LNCaP clone FGC (cell line): Measurements from ENCODE around the gene POLRMT.

ENCODE experiments used
- DNase-seq: peaks from one replicate; pipeline ENCODE4 v3.0.0-alpha.2; 2011; ENCODE audit warnings: low read depth
- H3K4me3 ChIP-seq: 2 replicates; pipeline ENCODE4 v1.5.1; 2011; ENCODE audit warnings: mild to moderate bottlenecking, low read depth, low read length, control low read depth
- TF ChIP-seq, protein P1 (sequence below): IDR thresholded peaks from 2 replicates; pipeline ENCODE4 v1.5.1; 2012; ENCODE audit warnings: mild to moderate bottlenecking; ENCODE audit not compliant: control insufficient read depth, insufficient read depth; ENCODE audit errors: extremely low read depth

Gene POLRMT

DNA sequence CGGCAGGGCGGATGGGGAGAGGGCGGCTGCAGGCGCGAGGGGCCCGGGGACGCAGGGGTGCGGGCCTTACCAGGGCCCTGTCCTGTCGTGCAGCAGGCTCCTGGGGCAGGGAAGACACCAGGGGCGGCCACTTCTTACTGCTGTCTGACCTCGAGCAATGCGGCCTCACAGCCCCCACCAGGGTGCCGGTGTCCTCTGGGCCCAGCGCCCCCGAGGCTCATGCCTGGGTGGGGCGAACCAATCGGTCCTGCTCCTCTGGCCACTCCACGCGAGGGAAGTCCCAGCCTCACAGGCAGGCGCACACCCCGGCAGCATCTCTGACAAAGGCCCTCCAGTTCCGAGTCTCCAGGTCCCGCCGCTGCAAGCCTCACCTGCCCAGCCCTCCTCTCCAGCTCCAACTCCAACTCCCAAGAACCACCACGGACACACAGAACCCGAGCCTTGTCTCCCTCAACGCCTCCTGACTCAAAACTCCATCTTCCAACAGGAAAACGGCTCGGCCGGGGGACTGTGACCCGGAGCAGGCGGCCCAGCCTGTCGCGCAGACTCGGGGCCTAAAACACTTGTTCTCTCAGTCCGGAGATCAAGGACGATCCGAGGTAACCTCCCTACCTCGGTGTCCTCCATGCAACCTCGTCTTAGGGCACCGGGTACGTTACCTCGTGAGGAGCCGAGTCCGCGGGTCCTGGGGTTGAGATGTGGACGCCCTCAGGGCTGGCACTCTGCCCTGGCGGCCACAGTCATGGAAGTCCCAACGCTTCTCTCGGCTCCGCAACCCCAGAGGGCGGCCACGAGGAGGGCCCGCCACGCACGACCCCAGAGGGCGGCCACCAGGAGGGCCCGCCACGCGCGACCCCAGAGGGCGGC, 12.8 kb upstream of the POLRMT start:
- no peak overlapping the region for H3K4me3 ChIP-seq
- DNase-seq, result no peak
- TF ChIP-seq, protein P1, sequence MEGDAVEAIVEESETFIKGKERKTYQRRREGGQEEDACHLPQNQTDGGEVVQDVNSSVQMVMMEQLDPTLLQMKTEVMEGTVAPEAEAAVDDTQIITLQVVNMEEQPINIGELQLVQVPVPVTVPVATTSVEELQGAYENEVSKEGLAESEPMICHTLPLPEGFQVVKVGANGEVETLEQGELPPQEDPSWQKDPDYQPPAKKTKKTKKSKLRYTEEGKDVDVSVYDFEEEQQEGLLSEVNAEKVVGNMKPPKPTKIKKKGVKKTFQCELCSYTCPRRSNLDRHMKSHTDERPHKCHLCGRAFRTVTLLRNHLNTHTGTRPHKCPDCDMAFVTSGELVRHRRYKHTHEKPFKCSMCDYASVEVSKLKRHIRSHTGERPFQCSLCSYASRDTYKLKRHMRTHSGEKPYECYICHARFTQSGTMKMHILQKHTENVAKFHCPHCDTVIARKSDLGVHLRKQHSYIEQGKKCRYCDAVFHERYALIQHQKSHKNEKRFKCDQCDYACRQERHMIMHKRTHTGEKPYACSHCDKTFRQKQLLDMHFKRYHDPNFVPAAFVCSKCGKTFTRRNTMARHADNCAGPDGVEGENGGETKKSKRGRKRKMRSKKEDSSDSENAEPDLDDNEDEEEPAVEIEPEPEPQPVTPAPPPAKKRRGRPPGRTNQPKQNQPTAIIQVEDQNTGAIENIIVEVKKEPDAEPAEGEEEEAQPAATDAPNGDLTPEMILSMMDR, result no peak

DNA sequence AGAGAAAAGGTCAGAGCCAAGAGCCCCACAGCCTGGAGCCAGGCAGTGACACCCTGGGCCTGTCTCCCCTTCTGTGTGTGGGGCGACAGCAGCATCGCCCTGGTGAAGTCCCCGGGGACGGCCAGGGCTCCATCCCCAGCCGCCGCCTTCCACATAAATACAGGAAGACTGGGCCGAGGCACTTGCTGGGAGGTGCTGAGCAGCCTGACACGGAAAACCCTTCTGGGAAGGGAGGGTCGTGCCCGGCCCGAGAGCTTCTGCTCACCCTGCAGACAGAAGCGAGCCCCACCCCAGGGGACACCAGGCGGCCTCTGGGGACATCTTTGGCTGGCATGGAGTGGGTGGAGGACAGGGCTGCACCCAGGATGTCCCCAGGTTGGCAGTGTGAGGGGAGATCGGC, 11.5 kb upstream of the POLRMT start:
- H3K4me3 ChIP-seq, result no peak overlapping the region
- TF ChIP-seq, protein P1, result no peak
- DNase-seq, result no peak

DNA sequence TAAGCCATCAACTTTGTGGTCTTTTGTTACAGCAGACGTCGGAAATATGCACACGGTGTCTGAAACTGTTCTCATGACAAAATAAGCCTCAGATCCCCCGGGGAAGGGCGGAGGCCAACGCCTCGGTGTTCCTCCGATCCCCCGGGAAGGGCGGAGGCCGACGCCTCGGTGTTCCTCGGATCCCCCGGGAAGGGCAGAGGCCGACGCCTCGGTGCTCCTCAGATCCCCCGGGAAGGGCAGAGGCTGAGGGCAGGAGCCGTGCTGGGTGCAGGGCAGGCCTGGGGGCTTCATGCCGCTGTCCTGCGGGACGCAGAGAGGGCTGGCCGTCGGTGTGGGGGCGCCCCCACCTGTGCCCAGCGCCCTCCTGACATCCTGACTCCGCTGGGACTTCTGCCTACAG, 11.0 kb upstream of the POLRMT start:
- no peak overlapping the region for H3K4me3 ChIP-seq
- TF ChIP-seq, protein P1, result no peak
- DNase-seq, result no peak

DNA sequence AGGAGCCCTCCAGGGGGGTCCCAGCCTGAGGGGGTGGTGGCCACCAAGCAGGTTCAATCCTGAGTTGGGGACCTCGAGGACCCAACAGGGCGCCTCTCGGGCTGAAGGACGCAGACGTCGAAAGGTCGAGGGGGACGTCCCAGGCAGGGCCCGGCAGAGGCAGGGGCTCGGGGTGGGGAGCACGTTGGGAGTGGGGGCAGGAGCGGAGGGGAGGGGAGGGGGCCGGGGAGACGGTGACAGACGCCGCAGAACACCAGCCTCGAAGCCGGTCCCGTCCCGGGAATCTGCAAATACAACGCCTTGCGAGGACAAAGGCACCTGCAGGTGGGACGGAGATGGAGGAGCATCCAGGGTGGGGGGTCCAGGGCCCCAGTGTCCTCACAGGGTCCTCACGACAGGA, 10.4 kb upstream of the POLRMT start:
- TF ChIP-seq, protein P1, result no peak
- no peak overlapping the region for H3K4me3 ChIP-seq
- DNase-seq, result no peak

DNA sequence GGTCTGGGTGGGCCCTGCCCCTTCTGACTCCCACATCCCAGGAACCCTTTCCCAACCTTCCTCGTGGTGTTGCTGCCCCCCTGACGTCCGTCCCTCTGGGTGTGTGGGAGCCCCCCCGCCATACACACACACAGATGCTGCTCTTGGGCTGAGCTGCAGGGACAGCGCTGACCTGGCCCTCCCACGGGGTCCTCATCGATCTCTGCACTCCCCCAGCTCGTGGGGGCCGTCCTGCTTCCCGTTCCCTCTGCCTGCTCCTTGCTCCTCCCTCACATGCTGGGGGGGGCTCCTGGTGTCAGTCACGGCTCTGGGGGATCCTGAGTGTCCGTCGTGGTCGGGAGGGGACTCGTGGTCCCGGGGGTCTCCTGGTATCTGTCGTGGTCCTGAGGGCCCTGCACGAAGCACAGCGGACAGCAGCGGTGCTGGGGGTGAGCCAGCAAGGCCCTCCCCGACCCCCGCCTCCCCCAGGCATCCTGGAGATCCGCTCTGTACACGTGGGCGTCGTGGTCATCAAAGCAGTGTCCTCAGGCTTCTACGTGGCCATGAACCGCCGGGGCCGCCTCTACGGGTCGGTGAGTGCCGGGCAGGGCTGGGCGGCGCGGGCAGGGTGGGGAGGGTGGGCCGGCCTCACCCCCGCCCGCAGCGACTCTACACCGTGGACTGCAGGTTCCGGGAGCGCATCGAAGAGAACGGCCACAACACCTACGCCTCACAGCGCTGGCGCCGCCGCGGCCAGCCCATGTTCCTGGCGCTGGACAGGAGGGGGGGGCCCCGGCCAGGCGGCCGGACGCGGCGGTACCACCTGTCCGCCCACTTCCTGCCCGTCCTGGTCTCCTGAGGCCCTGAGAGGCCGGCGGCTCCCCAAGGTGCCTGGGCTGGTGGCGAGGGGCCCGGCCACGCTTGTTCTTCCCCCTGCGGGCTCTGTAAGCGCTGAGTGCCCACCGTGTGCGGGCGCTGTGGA, 9.7 kb upstream of the POLRMT start:
- DNase-seq, result no peak
- TF ChIP-seq, protein P1, result no peak
- no peak overlapping the region for H3K4me3 ChIP-seq

DNA sequence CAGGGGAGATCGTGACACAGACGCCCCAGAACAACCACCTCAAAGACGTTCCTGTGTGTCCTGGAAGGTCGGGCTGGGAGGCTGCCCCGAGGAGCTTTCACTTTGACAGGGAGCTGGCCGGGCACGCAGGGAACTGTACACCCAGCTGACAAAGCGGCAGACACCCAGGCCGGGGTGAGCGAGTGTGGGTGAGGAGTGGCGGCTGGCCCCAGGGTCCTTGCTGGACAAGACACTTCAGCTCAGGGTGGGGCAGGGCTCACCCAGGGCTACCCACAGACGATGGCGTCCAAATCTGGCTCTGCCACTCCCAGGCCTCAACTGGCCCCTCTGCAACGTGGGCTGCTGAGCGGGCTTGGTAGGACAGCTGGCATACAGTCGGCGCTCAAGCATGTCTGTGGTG, 8.4 kb upstream of the POLRMT start:
- DNase-seq, result no peak
- no peak overlapping the region for H3K4me3 ChIP-seq
- TF ChIP-seq, protein P1, result no peak
